Measurements from ENCODE around the gene JAZF1.
"Not testable (repeated sequence)": the region's sequence is repeated elsewhere in the genome, so short reads cannot be mapped to it uniquely, and the experiment has no call there.

Gene JAZF1

GRCh38 chr7:27856703-27857485 lies 323.7 kb downstream of the JAZF1 start:
- H3K27ac ChIP-seq (ENCODE audit: low read length); H3K36me3 ChIP-seq (ENCODE audit: control insufficient read depth in 1 of 2, insufficient read depth in 2 of 2, low read length in 2 of 2); H3K9me3 ChIP-seq (ENCODE audit: control insufficient read depth in 1 of 2, low read length in 2 of 2); H3K4me3 ChIP-seq (ENCODE audit: low read depth in 1 of 2, low read length in 2 of 2); H3K4me1 ChIP-seq (ENCODE audit: control insufficient read depth in 1 of 2, insufficient read depth in 2 of 2, low read length in 2 of 2); H3K27me3 ChIP-seq (ENCODE audit: low read depth, low read length): not testable (repeated sequence)

- H3K4me1 ChIP-seq (ENCODE audit: control insufficient read depth in 1 of 2, insufficient read depth in 2 of 2, low read length in 2 of 2), result no peaks in the 10 kb centered on the region
- H3K4me3 ChIP-seq (ENCODE audit: low read depth in 1 of 2, low read length in 2 of 2), result no peak overlapping the region
- H3K27ac ChIP-seq (ENCODE audit: low read length), result no peak overlapping the region
- H3K27me3 ChIP-seq (ENCODE audit: low read depth, low read length), result no peaks in the 10 kb centered on the region
- H3K9me3 ChIP-seq (ENCODE audit: control insufficient read depth in 1 of 2, low read length in 2 of 2), result no peaks in the 10 kb centered on the region
- H3K36me3 ChIP-seq (ENCODE audit: control insufficient read depth in 1 of 2, insufficient read depth in 2 of 2, low read length in 2 of 2), result no peaks in the 10 kb centered on the region
Measured at GRCh38 chr7:27850531-27850930, 330.1 kb downstream of the JAZF1 start.

DNA sequence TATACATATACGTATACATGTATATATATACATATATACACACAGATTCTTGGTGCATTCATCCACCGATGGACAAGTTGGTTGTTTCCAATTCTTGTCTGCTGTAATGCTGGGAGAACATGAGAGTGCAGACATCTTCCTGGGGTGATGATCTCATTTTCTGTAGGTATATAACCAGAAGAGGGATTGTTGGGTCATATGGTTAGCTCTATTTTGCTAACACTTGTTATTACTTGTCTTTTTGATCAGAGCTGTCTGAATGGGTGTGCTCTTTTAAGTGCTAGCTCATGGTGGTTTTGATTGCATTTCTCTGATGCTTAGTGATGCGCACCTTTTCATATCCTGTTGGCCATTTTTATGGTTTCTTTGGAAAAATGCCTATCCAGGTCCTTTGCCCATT lies 334.2 kb downstream of the JAZF1 start:
- H3K4me1 ChIP-seq (ENCODE audit: control insufficient read depth in 1 of 2, insufficient read depth in 2 of 2, low read length in 2 of 2), result peaks cover 0 to 4% of the 10 kb centered on the region in 2 donors
- no peak overlapping the region for H3K27ac ChIP-seq (ENCODE audit: low read length)
- H3K4me3 ChIP-seq (ENCODE audit: low read depth in 1 of 2, low read length in 2 of 2), result no peak overlapping the region
- no peaks in the 10 kb centered on the region for H3K36me3 ChIP-seq (ENCODE audit: control insufficient read depth in 1 of 2, insufficient read depth in 2 of 2, low read length in 2 of 2)
- no peaks in the 10 kb centered on the region for H3K27me3 ChIP-seq (ENCODE audit: low read depth, low read length)
- no peaks in the 10 kb centered on the region for H3K9me3 ChIP-seq (ENCODE audit: control insufficient read depth in 1 of 2, low read length in 2 of 2)

GRCh38 chr7:27843584-27844305 lies 336.9 kb downstream of the JAZF1 start:
- H3K27ac ChIP-seq (ENCODE audit: low read length), result no peak overlapping the region
- H3K4me1 ChIP-seq (ENCODE audit: control insufficient read depth in 1 of 2, insufficient read depth in 2 of 2, low read length in 2 of 2), result peaks cover 0 to 4% of the 10 kb centered on the region in 2 donors
- H3K4me3 ChIP-seq (ENCODE audit: low read depth in 1 of 2, low read length in 2 of 2), result no peak overlapping the region
- H3K36me3 ChIP-seq (ENCODE audit: control insufficient read depth in 1 of 2, insufficient read depth in 2 of 2, low read length in 2 of 2), result peaks cover 5 to 19% of the 10 kb centered on the region in 2 donors
- H3K9me3 ChIP-seq (ENCODE audit: control insufficient read depth in 1 of 2, low read length in 2 of 2), result no peaks in the 10 kb centered on the region
- H3K27me3 ChIP-seq (ENCODE audit: low read depth, low read length), result no peaks in the 10 kb centered on the region

DNA sequence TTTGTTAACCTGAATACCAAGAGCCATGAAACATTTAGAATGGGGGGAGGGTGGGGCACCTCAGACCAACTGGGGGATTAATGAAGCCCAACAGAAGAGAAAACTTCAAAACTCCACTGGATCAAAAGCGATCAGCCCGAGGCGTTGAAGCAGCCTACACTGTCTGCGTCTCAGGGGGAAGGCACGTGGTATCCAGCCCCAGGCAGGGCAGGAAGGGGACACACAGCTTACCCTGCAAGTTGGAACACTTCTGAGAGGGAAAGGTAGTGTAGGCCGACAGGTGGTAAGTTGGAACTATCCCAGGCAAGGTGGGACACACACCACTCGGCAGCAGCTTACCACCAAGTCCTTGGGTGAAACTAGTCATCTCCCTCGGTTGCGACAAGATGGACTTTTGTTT lies 337.7 kb downstream of the JAZF1 start:
- Histone ChIP-seq H3K36me3 (ENCODE audit: control insufficient read depth in 1 of 2, insufficient read depth in 2 of 2, low read length in 2 of 2) (peaks cover 5 to 19% of the 10 kb centered on the region in 2 donors), H3K9me3 (ENCODE audit: control insufficient read depth in 1 of 2, low read length in 2 of 2) (no peaks in the 10 kb centered on the region), H3K4me3 (ENCODE audit: low read depth in 1 of 2, low read length in 2 of 2) (no peak overlapping the region), H3K4me1 (ENCODE audit: control insufficient read depth in 1 of 2, insufficient read depth in 2 of 2, low read length in 2 of 2) (peaks cover 0 to 4% of the 10 kb centered on the region in 2 donors), H3K27ac (ENCODE audit: low read length) (no peak overlapping the region), H3K27me3 (ENCODE audit: low read depth, low read length) (no peaks in the 10 kb centered on the region)

DNA sequence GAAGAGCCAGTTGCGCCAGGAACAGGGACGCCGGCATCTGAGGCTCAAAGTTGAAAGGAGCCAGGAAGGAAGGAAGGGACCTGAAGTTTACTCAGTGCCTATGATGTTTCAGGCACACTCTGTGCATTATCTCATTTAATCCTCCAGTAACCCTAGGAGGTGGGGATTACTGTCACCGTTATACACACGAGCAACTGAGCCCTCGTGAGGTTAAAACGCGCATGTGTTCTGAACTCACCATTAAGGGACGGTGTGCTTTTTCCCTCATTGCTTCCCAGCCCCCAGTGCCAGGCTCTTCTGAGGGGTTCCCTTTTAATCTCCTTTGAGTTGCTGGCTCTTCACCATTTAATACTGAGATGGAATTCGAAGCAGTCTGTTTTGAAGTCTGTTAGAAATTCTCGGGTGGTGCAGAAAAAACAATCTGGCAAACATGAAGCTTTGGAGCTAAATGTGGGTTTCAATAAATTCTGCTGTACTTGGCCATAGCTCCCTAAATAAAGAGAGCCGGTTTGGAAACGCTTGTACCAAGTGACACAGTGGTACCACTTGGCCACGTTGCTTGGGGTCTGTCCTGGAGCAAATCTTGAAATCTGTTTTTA lies 338.4 kb downstream of the JAZF1 start:
- no peaks in the 10 kb centered on the region for H3K27me3 ChIP-seq (ENCODE audit: low read depth, low read length)
- peaks cover 0 to 4% of the 10 kb centered on the region in 2 donors for H3K4me1 ChIP-seq (ENCODE audit: control insufficient read depth in 1 of 2, insufficient read depth in 2 of 2, low read length in 2 of 2)
- H3K27ac ChIP-seq (ENCODE audit: low read length), result no peak overlapping the region
- H3K4me3 ChIP-seq (ENCODE audit: low read depth in 1 of 2, low read length in 2 of 2), result no peak overlapping the region
- H3K9me3 ChIP-seq (ENCODE audit: control insufficient read depth in 1 of 2, low read length in 2 of 2), result no peaks in the 10 kb centered on the region
- H3K36me3 ChIP-seq (ENCODE audit: control insufficient read depth in 1 of 2, insufficient read depth in 2 of 2, low read length in 2 of 2), result peaks cover 5 to 19% of the 10 kb centered on the region in 2 donors

GRCh38 chr7:27840760-27841364 lies 339.7 kb downstream of the JAZF1 start:
- Histone ChIP-seq H3K4me3 (ENCODE audit: low read depth in 1 of 2, low read length in 2 of 2) (no peak overlapping the region), H3K4me1 (ENCODE audit: control insufficient read depth in 1 of 2, insufficient read depth in 2 of 2, low read length in 2 of 2) (peaks cover 0 to 4% of the 10 kb centered on the region in 2 donors), H3K9me3 (ENCODE audit: control insufficient read depth in 1 of 2, low read length in 2 of 2) (no peaks in the 10 kb centered on the region), H3K36me3 (ENCODE audit: control insufficient read depth in 1 of 2, insufficient read depth in 2 of 2, low read length in 2 of 2) (peaks cover 5 to 19% of the 10 kb centered on the region in 2 donors), H3K27ac (ENCODE audit: low read length) (no peak overlapping the region), H3K27me3 (ENCODE audit: low read depth, low read length) (no peaks in the 10 kb centered on the region)

DNA sequence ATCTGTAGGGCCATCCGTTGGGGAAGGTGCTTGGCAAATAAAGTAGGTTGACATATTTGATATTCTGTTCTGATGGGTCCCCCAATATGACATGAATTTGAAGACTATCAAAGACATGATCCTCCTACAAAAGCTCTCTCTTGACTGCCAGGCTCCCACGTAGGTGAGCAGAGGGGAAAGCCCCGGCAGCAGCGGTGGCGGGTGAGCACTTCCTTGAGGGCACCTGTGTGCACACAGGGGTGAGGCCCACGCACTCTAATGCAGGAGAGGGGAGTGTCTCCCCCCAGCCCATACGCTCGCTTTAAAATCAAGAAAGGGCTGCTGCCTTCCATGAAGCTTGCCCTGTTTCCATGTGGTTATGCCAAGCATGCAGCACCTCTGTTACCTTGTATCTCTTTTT lies 340.3 kb downstream of the JAZF1 start:
- Histone ChIP-seq H3K9me3 (ENCODE audit: control insufficient read depth in 1 of 2, low read length in 2 of 2) (no peaks in the 10 kb centered on the region), H3K36me3 (ENCODE audit: control insufficient read depth in 1 of 2, insufficient read depth in 2 of 2, low read length in 2 of 2) (peaks cover 5 to 19% of the 10 kb centered on the region in 2 donors), H3K4me3 (ENCODE audit: low read depth in 1 of 2, low read length in 2 of 2) (no peak overlapping the region), H3K27me3 (ENCODE audit: low read depth, low read length) (no peaks in the 10 kb centered on the region), H3K4me1 (ENCODE audit: control insufficient read depth in 1 of 2, insufficient read depth in 2 of 2, low read length in 2 of 2) (peaks cover 0 to 4% of the 10 kb centered on the region in 2 donors), H3K27ac (ENCODE audit: low read length) (no peak overlapping the region)

DNA sequence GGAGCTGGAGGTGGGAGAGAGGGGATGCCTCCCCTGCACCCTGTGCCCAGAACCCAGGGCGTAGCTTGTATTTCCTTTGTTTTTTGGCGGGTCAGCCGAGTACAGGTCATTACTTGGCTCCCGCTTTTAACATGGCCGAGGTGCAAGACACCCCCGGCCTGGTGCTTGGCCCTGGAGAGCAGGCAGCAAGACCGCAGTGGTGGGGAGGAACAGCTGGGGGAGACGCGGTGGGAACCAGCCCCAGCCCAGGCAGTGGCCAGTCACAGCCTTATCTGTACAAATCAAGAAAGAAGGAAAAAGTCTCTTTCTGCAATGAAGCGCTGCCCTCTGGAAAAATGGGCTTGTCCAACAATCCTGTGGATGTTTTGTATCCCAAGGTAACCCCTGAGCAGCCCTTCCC lies 341.5 kb downstream of the JAZF1 start:
- peaks cover 0 to 8% of the 10 kb centered on the region in 2 donors for H3K4me1 ChIP-seq (ENCODE audit: control insufficient read depth in 1 of 2, insufficient read depth in 2 of 2, low read length in 2 of 2)
- no peaks in the 10 kb centered on the region for H3K9me3 ChIP-seq (ENCODE audit: control insufficient read depth in 1 of 2, low read length in 2 of 2)
- H3K36me3 ChIP-seq (ENCODE audit: control insufficient read depth in 1 of 2, insufficient read depth in 2 of 2, low read length in 2 of 2), result peaks cover 5 to 19% of the 10 kb centered on the region in 2 donors
- no peaks in the 10 kb centered on the region for H3K27me3 ChIP-seq (ENCODE audit: low read depth, low read length)
- H3K27ac ChIP-seq (ENCODE audit: low read length), result no peak overlapping the region
- H3K4me3 ChIP-seq (ENCODE audit: low read depth in 1 of 2, low read length in 2 of 2), result no peak overlapping the region

DNA sequence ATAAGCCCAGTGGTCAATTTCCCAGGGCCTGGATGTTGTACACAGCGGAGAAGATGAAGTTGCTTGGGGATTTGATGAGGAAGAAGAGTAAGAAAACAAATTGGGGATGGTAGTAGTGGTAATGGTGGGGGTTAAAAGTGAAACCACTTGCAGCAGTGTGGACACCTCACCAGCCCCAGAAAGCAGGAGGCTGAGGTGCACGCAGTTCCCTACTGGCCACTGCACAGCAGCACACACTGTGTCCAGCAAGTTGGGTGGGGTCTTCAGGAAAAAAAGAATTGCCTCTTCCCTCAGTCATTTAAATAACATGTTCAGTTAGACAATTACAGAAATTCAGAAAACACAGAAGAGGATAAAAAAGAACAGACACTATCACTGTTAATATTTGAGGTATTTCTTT lies 344.1 kb downstream of the JAZF1 start:
- Histone ChIP-seq H3K36me3 (ENCODE audit: control insufficient read depth in 1 of 2, insufficient read depth in 2 of 2, low read length in 2 of 2) (peaks cover 12 to 27% of the 10 kb centered on the region in 2 donors), H3K27me3 (ENCODE audit: low read depth, low read length) (no peaks in the 10 kb centered on the region), H3K27ac (ENCODE audit: low read length) (no peak overlapping the region), H3K9me3 (ENCODE audit: control insufficient read depth in 1 of 2, low read length in 2 of 2) (no peaks in the 10 kb centered on the region), H3K4me1 (ENCODE audit: control insufficient read depth in 1 of 2, insufficient read depth in 2 of 2, low read length in 2 of 2) (peaks cover 0 to 6% of the 10 kb centered on the region in 2 donors), H3K4me3 (ENCODE audit: low read depth in 1 of 2, low read length in 2 of 2) (no peak overlapping the region)

DNA sequence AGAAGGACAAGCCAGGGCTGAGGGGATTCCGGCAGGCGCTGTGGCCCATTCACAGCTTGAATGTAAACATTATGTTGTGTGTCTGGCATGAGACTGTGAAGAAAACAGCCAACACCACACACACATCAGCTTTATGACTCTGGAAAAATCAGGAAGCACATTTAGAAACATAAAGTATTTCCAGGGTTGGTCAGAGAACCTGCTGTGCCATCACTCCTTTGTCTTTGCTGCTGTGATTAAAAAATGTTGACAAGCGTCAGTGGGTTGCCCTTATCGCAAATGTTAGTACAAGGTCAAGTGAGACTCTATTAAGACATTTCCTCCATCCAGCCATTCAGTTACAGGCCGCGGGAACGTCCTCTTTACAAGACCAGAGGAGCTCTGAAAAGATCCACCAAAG lies 345.2 kb downstream of the JAZF1 start:
- no peak overlapping the region for H3K4me3 ChIP-seq (ENCODE audit: low read depth in 1 of 2, low read length in 2 of 2)
- H3K4me1 ChIP-seq (ENCODE audit: control insufficient read depth in 1 of 2, insufficient read depth in 2 of 2, low read length in 2 of 2), result peaks cover 0 to 6% of the 10 kb centered on the region in 2 donors
- no peaks in the 10 kb centered on the region for H3K27me3 ChIP-seq (ENCODE audit: low read depth, low read length)
- H3K27ac ChIP-seq (ENCODE audit: low read length), result no peak overlapping the region
- H3K9me3 ChIP-seq (ENCODE audit: control insufficient read depth in 1 of 2, low read length in 2 of 2), result no peaks in the 10 kb centered on the region
- peaks cover 12 to 25% of the 10 kb centered on the region in 2 donors for H3K36me3 ChIP-seq (ENCODE audit: control insufficient read depth in 1 of 2, insufficient read depth in 2 of 2, low read length in 2 of 2)
